ENCODE results near the gene ERFE. TPM values are rescaled to one million over a fixed set of nuclear protein-coding genes. Genes with fewer than 3 reads are reported as not detected.

The ERFE gene
- total and polyA plus RNA-seq, 2 of the 13 experiments (the other 11 are each of a cell fraction or from before 2014, with no cell fraction given): 0.09 TPM; not detected in 1

DNA sequence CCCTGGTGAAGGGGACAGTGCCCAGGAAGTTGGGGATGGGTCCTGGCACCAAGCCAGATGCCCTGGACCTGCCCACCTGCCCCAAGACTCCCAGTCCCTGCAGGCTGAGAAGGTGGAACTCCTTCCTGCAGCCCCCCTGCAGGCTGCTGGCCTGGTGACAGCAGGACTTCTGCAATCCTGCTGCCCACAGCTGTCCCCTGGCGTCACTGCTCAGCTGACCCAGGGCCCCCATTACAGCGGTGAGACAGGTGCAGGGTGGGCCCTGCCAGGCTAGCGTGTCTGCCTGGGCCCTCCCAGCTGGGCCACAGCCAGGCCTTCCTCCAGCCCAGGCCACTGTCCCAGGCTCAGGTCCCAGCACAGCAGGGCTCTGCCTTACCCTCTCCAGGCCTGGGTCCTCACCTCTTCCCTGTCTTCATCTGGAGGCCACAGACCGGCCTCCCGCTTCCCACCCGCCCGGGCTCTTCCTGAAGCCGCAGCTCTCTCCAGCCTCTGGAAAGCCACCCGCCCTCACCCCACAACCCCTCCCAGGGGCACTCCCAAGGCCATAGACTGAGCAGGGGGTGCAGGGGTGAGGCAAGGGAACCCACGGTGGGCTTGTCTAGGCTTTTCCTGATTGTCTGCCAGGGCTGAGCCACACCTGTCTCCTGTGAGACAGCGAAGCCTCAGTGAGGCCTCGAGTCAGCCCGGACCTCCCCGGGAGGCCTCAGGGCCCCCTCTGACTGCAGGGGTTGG is 8.8 kb upstream of the ERFE start (continued):
- TF ChIP-seq ONECUT2 (CRISPR knock-in tag; IDR thresholded peaks at IDR 0.05) (no peak), ZSCAN25 (CRISPR knock-in tag; IDR thresholded peaks at IDR 0.05) (peak; percentile 65; the same call in 1 of the 2 replicates)

GRCh38 chr2:238150686-238151085 is 8.1 kb upstream of the ERFE start:
- WGBS (ENCODE audit: low lambda C conversion rate): 42% methylated on average over 6 of the region's 25 CpGs
- no peak overlapping the region for H2AFZ ChIP-seq (ENCODE audit: low read length)
- TF ChIP-seq CHCHD3 (CRISPR knock-in tag; IDR thresholded peaks at IDR 0.05) (no peak), SPEN (CRISPR knock-in tag; IDR thresholded peaks at IDR 0.05; ENCODE audit: low read depth) (0 out of 2 replicates have a peak, but pooled peaks have one; percentile 19), HNRNPL (IDR thresholded peaks at IDR 0.05; ENCODE audit: low read depth, low read length) (0 out of 2 replicates have a peak, but pooled peaks have one; percentile 10), ZFX (CRISPR knock-in tag; IDR thresholded peaks at IDR 0.05; ENCODE audit: low read depth) (0 out of 2 replicates have a peak, but pooled peaks have one; percentile 1), ZNF510 (CRISPR knock-in tag; IDR thresholded peaks at IDR 0.05; ENCODE audit: low read depth) (no peak), ZNF326 (CRISPR knock-in tag; IDR thresholded peaks at IDR 0.05; ENCODE audit: borderline replicate concordance) (no peak), ZNF777 (CRISPR knock-in tag; IDR thresholded peaks at IDR 0.05) (0 out of 2 replicates have a peak, but pooled peaks have one; percentile 3)
- TF ChIP-seq, protein P1, sequence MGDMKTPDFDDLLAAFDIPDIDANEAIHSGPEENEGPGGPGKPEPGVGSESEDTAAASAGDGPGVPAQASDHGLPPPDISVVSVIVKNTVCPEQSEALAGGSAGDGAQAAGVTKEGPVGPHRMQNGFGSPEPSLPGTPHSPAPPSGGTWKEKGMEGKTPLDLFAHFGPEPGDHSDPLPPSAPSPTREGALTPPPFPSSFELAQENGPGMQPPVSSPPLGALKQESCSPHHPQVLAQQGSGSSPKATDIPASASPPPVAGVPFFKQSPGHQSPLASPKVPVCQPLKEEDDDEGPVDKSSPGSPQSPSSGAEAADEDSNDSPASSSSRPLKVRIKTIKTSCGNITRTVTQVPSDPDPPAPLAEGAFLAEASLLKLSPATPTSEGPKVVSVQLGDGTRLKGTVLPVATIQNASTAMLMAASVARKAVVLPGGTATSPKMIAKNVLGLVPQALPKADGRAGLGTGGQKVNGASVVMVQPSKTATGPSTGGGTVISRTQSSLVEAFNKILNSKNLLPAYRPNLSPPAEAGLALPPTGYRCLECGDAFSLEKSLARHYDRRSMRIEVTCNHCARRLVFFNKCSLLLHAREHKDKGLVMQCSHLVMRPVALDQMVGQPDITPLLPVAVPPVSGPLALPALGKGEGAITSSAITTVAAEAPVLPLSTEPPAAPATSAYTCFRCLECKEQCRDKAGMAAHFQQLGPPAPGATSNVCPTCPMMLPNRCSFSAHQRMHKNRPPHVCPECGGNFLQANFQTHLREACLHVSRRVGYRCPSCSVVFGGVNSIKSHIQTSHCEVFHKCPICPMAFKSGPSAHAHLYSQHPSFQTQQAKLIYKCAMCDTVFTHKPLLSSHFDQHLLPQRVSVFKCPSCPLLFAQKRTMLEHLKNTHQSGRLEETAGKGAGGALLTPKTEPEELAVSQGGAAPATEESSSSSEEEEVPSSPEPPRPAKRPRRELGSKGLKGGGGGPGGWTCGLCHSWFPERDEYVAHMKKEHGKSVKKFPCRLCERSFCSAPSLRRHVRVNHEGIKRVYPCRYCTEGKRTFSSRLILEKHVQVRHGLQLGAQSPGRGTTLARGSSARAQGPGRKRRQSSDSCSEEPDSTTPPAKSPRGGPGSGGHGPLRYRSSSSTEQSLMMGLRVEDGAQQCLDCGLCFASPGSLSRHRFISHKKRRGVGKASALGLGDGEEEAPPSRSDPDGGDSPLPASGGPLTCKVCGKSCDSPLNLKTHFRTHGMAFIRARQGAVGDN (CRISPR knock-in tag; IDR thresholded peaks at IDR 0.05): peak; percentile 4; the same call in 1 of the 2 replicates
- DNase-seq (ENCODE audit: low spot score) (no peak), ATAC-seq (peak; percentile 4; the same call in 2 of the 3 replicates), FAIRE-seq (no peak)
- peaks cover 27 to 61% of the 10 kb centered on the region in 2 experiments for H3K27me3 ChIP-seq (ENCODE audit: control insufficient read depth in 1 of 2, insufficient read depth in 2 of 2, low read length in 2 of 2)
- H3K9me3 ChIP-seq (ENCODE audit: low read length): no peaks in the 10 kb centered on the region
- no TSS peak for BruUV-seq (replicated peaks)
- H4K20me1 ChIP-seq (ENCODE audit: insufficient read depth, low read length): no peaks in the 10 kb centered on the region
- no peaks in the 10 kb centered on the region for H3K36me3 ChIP-seq (replicated peaks in 1 of 2; ENCODE audit: control insufficient read depth in 1 of 2, insufficient read depth in 2 of 2, low read length in 2 of 2)
- H3K4me1 ChIP-seq (ENCODE audit: insufficient read depth, low read length): 0 out of 2 replicates have a peak, but pooled peaks cover 21% of the 10 kb centered on the region
- in situ Hi-C loops (cut with HindIII; ENCODE audit: extremely low pct_ligation_motif_present, low pct_unique_long_range_greater_than_20kb) (no loop called here), intact Hi-C loops (cut with micrococcal nuclease; ENCODE audit: unreplicated experiment) (no loop called here)
- H3K4me2 ChIP-seq (ENCODE audit: low read depth, low read length): peak overlapping the region; percentile 48
- CTCF ChIA-PET (ENCODE audit: low intra/inter-chr PET ratio, low total read pairs): no interaction called here
- no peak overlapping the region for H3K9ac ChIP-seq (ENCODE audit: insufficient read depth, low read depth, low read length)
- no peaks in the 10 kb centered on the region for H3K79me2 ChIP-seq (ENCODE audit: insufficient read depth, low read length)
- H3K27ac ChIP-seq (ENCODE audit: extremely low read length, insufficient read depth, low read length): no peak overlapping the region
- H3K4me3 ChIP-seq (replicated peaks in 1 of 3; ENCODE audit: insufficient read depth in 1 of 3, low read depth in 2 of 3, low read length in 3 of 3): peak overlapping the region in 2 of 3 experiments; percentile 5 to 45; a peak in 1 of 6 replicates
- POLR2A ChIA-PET: interaction anchor here (1.7 kb wide), 1 partner anchor 90 kb away, joined by 5 read pairs; the partner anchor contains the start of gene SCLY

Data from HepG2 (cell line).